HEK293 (cell line): ENCODE results near the gene KLRC3.

Experiments
- BCL6B ChIP-seq: fragments of 450-650 bp; formaldehyde crosslinking; IDR thresholded peaks from 2 replicates; pipeline ENCODE4 v1.5.1; 2017; ENCODE audit warnings: missing biosample characterization, missing genetic modification characterization
- FEZF1 ChIP-seq: fragments of 450-650 bp; formaldehyde crosslinking; IDR thresholded peaks from 2 replicates; pipeline ENCODE4 v1.5.1; 2016; ENCODE audit warnings: missing biosample characterization, missing genetic modification characterization
- GLIS2 ChIP-seq: fragments of 450-650 bp; formaldehyde crosslinking; IDR thresholded peaks from 2 replicates; pipeline ENCODE4 v1.5.1; 2016; ENCODE audit warnings: missing biosample characterization, missing genetic modification characterization
- HOXA7 ChIP-seq: sonication (generic); formaldehyde crosslinking; IDR thresholded peaks from 2 replicates; pipeline ENCODE4 v1.8.1; 2022; ENCODE audit warnings: missing genetic modification reagents, borderline replicate concordance
- MYNN ChIP-seq: fragments of 450-650 bp; formaldehyde crosslinking; IDR thresholded peaks from 2 replicates; pipeline ENCODE4 v1.5.1; 2016; ENCODE audit warnings: missing biosample characterization, missing genetic modification characterization, borderline replicate concordance
- OSR2 ChIP-seq: fragments of 450-650 bp; formaldehyde crosslinking; IDR thresholded peaks from 2 replicates; pipeline ENCODE4 v1.5.1; 2016; ENCODE audit warnings: missing biosample characterization, missing genetic modification characterization
- REPIN1 ChIP-seq: fragments of 450-650 bp; formaldehyde crosslinking; IDR thresholded peaks from 2 replicates; pipeline ENCODE4 v1.5.1; 2017; ENCODE audit warnings: missing biosample characterization, missing genetic modification characterization, low read depth
- SP7 ChIP-seq: fragments of 450-650 bp; formaldehyde crosslinking; IDR thresholded peaks from 2 replicates; pipeline ENCODE4 v1.5.1; 2016; ENCODE audit warnings: missing biosample characterization, missing genetic modification characterization
- YY2 ChIP-seq: fragments of 450-650 bp; formaldehyde crosslinking; IDR thresholded peaks from 2 replicates; pipeline ENCODE4 v1.5.1; 2016; ENCODE audit warnings: missing biosample characterization, missing genetic modification characterization
- ZBTB17 ChIP-seq: fragments of 450-650 bp; formaldehyde crosslinking; IDR thresholded peaks from 2 replicates; pipeline ENCODE4 v1.5.1; 2016; ENCODE audit warnings: missing biosample characterization, missing genetic modification characterization
- ZEB2 ChIP-seq: fragments of 450-650 bp; formaldehyde crosslinking; IDR thresholded peaks from 2 replicates; pipeline ENCODE4 v1.5.1; 2016; ENCODE audit warnings: missing biosample characterization, missing genetic modification characterization
- ZFP69B ChIP-seq: fragments of 450-650 bp; formaldehyde crosslinking; IDR thresholded peaks from 2 replicates; pipeline ENCODE4 v1.5.1; 2016; ENCODE audit warnings: missing biosample characterization, missing genetic modification characterization
- ZNF248 ChIP-seq: fragments of 450-650 bp; formaldehyde crosslinking; IDR thresholded peaks from 2 replicates; pipeline ENCODE4 v1.5.1; 2017; ENCODE audit warnings: missing biosample characterization, missing genetic modification characterization
- ZNF302 ChIP-seq: fragments of 450-650 bp; formaldehyde crosslinking; IDR thresholded peaks from 2 replicates; pipeline ENCODE4 v1.5.1; 2016; ENCODE audit warnings: missing biosample characterization, missing genetic modification characterization, low read depth
- ZNF324 ChIP-seq: fragments of 450-650 bp; formaldehyde crosslinking; IDR thresholded peaks from 2 replicates; pipeline ENCODE4 v1.5.1; 2016; ENCODE audit warnings: missing biosample characterization, missing genetic modification characterization
- ZNF362 ChIP-seq: fragments of 450-650 bp; formaldehyde crosslinking; IDR thresholded peaks from 2 replicates; pipeline ENCODE4 v1.5.1; 2016; ENCODE audit warnings: missing biosample characterization, missing genetic modification characterization
- ZNF518A ChIP-seq: fragments of 450-650 bp; formaldehyde crosslinking; conservative IDR thresholded peaks from 2 replicates; pipeline ENCODE4 v1.5.1; 2016; ENCODE audit warnings: low read depth, missing biosample characterization, missing genetic modification characterization
- ZNF580 ChIP-seq: fragments of 450-650 bp; formaldehyde crosslinking; IDR thresholded peaks from 2 replicates; pipeline ENCODE4 v1.5.1; 2016; ENCODE audit warnings: missing biosample characterization, missing genetic modification characterization
- ZNF658 ChIP-seq: fragments of 450-650 bp; formaldehyde crosslinking; IDR thresholded peaks from 2 replicates; pipeline ENCODE4; 2016; ENCODE audit warnings: missing biosample characterization, missing genetic modification characterization
- ZNF660 ChIP-seq: fragments of 450-650 bp; IDR thresholded peaks from 2 replicates; pipeline ENCODE4 v1.5.1; 2018; ENCODE audit warnings: missing biosample characterization, mild to moderate bottlenecking, missing genetic modification characterization
- ZNF677 ChIP-seq: fragments of 450-650 bp; IDR thresholded peaks from 2 replicates; pipeline ENCODE4 v1.5.0; 2018; ENCODE audit warnings: missing biosample characterization, mild to moderate bottlenecking, missing genetic modification characterization, moderate library complexity
- ZNF776 ChIP-seq: fragments of 450-650 bp; formaldehyde crosslinking; IDR thresholded peaks from 2 replicates; pipeline ENCODE4 v1.5.0; 2017; ENCODE audit warnings: missing biosample characterization, missing genetic modification characterization, borderline replicate concordance
- ZNF792 ChIP-seq: fragments of 450-650 bp; formaldehyde crosslinking; IDR thresholded peaks from 2 replicates; pipeline ENCODE4 v1.5.1; 2016; ENCODE audit warnings: missing biosample characterization, missing genetic modification characterization
- ZNF843 ChIP-seq: fragments of 450-650 bp; formaldehyde crosslinking; IDR thresholded peaks from 2 replicates; pipeline ENCODE4 v1.5.1; 2016; ENCODE audit warnings: missing biosample characterization, missing genetic modification characterization
- ZXDB ChIP-seq: fragments of 450-650 bp; formaldehyde crosslinking; IDR thresholded peaks from 2 replicates; pipeline ENCODE4 v1.5.1; 2016; ENCODE audit warnings: missing biosample characterization, missing genetic modification characterization
- TF ChIP-seq, protein P1 (sequence below): fragments of 450-650 bp; formaldehyde crosslinking; IDR thresholded peaks from 2 replicates; pipeline ENCODE4 v1.5.1; 2016; ENCODE audit warnings: missing biosample characterization, missing genetic modification characterization
- TF ChIP-seq, protein P2 (sequence below): fragments of 450-650 bp; formaldehyde crosslinking; IDR thresholded peaks from 2 replicates; pipeline ENCODE4 v1.5.1; 2017; ENCODE audit warnings: missing biosample characterization, missing genetic modification characterization
- TF ChIP-seq, protein P3 (sequence below): fragments of 450-650 bp; formaldehyde crosslinking; IDR thresholded peaks from 2 replicates; pipeline ENCODE4 v1.5.1; 2016; ENCODE audit warnings: missing biosample characterization, missing genetic modification characterization

Gene KLRC3

GRCh38 chr12:10393291-10393690, 27.1 kb downstream of the KLRC3 start (continued):
- peak; percentile 44; the same call in 1 of the 2 replicates for TF ChIP-seq ZNF362 (tag by site-specific recombination)
- TF ChIP-seq ZNF792 (tag by site-specific recombination) = no peak
- no peak for TF ChIP-seq GLIS2 (tag by site-specific recombination)
- no peak for TF ChIP-seq ZNF324 (tag by site-specific recombination)
- no peak for TF ChIP-seq ZNF248 (tag by site-specific recombination)
- no peak for TF ChIP-seq REPIN1
- no peak for TF ChIP-seq ZNF518A (tag by site-specific recombination)
- TF ChIP-seq ZNF580 (tag by site-specific recombination) = no peak
- TF ChIP-seq OSR2 (tag by site-specific recombination) = peak; percentile 59
- TF ChIP-seq ZEB2 (tag by site-specific recombination) = 0 out of 2 replicates have a peak, but pooled peaks have one; percentile 14
- TF ChIP-seq ZNF843 = peak; percentile 56; the same call in 1 of the 2 replicates
- TF ChIP-seq FEZF1 = peak; percentile 75
- no peak for TF ChIP-seq MYNN
- TF ChIP-seq, protein P1, sequence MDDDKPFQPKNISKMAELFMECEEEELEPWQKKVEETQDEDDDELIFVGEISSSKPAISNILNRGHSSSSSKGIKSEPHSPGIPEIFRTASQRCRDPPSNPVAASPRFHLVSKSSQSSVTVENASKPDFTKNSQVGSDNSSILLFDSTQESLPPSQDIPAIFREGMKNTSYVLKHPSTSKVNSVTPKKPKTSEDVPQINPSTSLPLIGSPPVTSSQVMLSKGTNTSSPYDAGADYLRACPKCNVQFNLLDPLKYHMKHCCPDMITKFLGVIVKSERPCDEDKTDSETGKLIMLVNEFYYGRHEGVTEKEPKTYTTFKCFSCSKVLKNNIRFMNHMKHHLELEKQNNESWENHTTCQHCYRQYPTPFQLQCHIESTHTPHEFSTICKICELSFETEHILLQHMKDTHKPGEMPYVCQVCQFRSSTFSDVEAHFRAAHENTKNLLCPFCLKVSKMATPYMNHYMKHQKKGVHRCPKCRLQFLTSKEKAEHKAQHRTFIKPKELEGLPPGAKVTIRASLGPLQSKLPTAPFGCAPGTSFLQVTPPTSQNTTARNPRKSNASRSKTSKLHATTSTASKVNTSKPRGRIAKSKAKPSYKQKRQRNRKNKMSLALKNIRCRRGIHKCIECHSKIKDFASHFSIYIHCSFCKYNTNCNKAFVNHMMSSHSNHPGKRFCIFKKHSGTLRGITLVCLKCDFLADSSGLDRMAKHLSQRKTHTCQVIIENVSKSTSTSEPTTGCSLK = no peak
- TF ChIP-seq ZNF776 (tag by site-specific recombination) = no peak
- TF ChIP-seq, protein P2, sequence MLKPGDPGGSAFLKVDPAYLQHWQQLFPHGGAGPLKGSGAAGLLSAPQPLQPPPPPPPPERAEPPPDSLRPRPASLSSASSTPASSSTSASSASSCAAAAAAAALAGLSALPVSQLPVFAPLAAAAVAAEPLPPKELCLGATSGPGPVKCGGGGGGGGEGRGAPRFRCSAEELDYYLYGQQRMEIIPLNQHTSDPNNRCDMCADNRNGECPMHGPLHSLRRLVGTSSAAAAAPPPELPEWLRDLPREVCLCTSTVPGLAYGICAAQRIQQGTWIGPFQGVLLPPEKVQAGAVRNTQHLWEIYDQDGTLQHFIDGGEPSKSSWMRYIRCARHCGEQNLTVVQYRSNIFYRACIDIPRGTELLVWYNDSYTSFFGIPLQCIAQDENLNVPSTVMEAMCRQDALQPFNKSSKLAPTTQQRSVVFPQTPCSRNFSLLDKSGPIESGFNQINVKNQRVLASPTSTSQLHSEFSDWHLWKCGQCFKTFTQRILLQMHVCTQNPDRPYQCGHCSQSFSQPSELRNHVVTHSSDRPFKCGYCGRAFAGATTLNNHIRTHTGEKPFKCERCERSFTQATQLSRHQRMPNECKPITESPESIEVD = peak; percentile 78
- TF ChIP-seq ZFP69B = no peak
- no peak for TF ChIP-seq HOXA7 (CRISPR knock-in tag)
- TF ChIP-seq ZBTB17 (tag by site-specific recombination) = peak; percentile 66
- peak; percentile 23; the same call in 1 of the 2 replicates for TF ChIP-seq ZXDB (tag by site-specific recombination)
- no peak for TF ChIP-seq ZNF658 (tag by site-specific recombination)
- no peak for TF ChIP-seq ZNF302 (tag by site-specific recombination)
- TF ChIP-seq SP7 (tag by site-specific recombination) = 0 out of 2 replicates have a peak, but pooled peaks have one; percentile 55
- TF ChIP-seq YY2 (tag by site-specific recombination) = no peak
- no peak for TF ChIP-seq ZNF677 (tag by site-specific recombination)
- TF ChIP-seq, protein P3, sequence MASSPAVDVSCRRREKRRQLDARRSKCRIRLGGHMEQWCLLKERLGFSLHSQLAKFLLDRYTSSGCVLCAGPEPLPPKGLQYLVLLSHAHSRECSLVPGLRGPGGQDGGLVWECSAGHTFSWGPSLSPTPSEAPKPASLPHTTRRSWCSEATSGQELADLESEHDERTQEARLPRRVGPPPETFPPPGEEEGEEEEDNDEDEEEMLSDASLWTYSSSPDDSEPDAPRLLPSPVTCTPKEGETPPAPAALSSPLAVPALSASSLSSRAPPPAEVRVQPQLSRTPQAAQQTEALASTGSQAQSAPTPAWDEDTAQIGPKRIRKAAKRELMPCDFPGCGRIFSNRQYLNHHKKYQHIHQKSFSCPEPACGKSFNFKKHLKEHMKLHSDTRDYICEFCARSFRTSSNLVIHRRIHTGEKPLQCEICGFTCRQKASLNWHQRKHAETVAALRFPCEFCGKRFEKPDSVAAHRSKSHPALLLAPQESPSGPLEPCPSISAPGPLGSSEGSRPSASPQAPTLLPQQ (tag by site-specific recombination) = 0 out of 2 replicates have a peak, but pooled peaks have one; percentile 39
- TF ChIP-seq BCL6B = 0 out of 2 replicates have a peak, but pooled peaks have one; percentile 48
- 0 out of 2 replicates have a peak, but pooled peaks have one; percentile 55 for TF ChIP-seq ZNF660 (tag by site-specific recombination)
